ENCODE measurements around the gene TESK2.

- TF ChIP-seq CTCF (optimal IDR thresholded peaks at IDR 0.05 in 1 of 3, IDR thresholded peaks at IDR 0.05 in 1 of 3, conservative IDR thresholded peaks at IDR 0.05 in 1 of 3; ENCODE audit: extremely low read depth in 1 of 3, insufficient read depth in 2 of 3, low read length in 3 of 3) (no peak), EZH2 (IDR thresholded peaks at IDR 0.05; ENCODE audit: low read length) (no peak)
These were observed 104.7 kb downstream of the TESK2 start for GRCh38 chr1:45386219-45386618.

Data from keratinocyte (primary cell).